ENCODE results near the gene SH3RF3.

SH3RF3 gene

GRCh38 chr2:109270505-109271312 lies 141.7 kb downstream of the SH3RF3 start:
- in situ Hi-C loops (cut with HindIII; ENCODE audit: low pct_unique_long_range_greater_than_20kb, low sequenced_read_pairs), result no loop called here
- TF ChIP-seq JUND (IDR thresholded peaks at IDR 0.05; ENCODE audit: low read depth), result no peak
- no peak for DNase-seq (ENCODE audit: low read depth in 1 of 2, low spot score in 1 of 2)

GRCh38 chr2:109271920-109272319 lies 142.9 kb downstream of the SH3RF3 start:
- in situ Hi-C loops (cut with HindIII; ENCODE audit: low pct_unique_long_range_greater_than_20kb, low sequenced_read_pairs), result no loop called here
- DNase-seq (ENCODE audit: low read depth in 1 of 2, low spot score in 1 of 2), result no peak

GRCh38 chr2:109272461-109272860 lies 143.5 kb downstream of the SH3RF3 start:
- in situ Hi-C loops (cut with HindIII; ENCODE audit: low pct_unique_long_range_greater_than_20kb, low sequenced_read_pairs), result no loop called here
- no peak for TF ChIP-seq JUND (IDR thresholded peaks at IDR 0.05; ENCODE audit: low read depth)
- no peak for DNase-seq (ENCODE audit: low read depth in 1 of 2, low spot score in 1 of 2)

More at GRCh38 chr2:109271920-109272319, 142.9 kb downstream of the SH3RF3 start:
- TF ChIP-seq JUND (IDR thresholded peaks at IDR 0.05; ENCODE audit: low read depth), result no peak

GRCh38 chr2:109275120-109276012 lies 146.4 kb downstream of the SH3RF3 start:
- DNase-seq (ENCODE audit: low read depth in 1 of 2, low spot score in 1 of 2), result no peak
- in situ Hi-C loops (cut with HindIII; ENCODE audit: low pct_unique_long_range_greater_than_20kb, low sequenced_read_pairs), result no loop called here
- no peak for TF ChIP-seq JUND (IDR thresholded peaks at IDR 0.05; ENCODE audit: low read depth)

- TF ChIP-seq JUND (IDR thresholded peaks at IDR 0.05; ENCODE audit: low read depth), result no peak
- DNase-seq (ENCODE audit: low read depth in 1 of 2, low spot score in 1 of 2), result no peak
- in situ Hi-C loops (cut with HindIII; ENCODE audit: low pct_unique_long_range_greater_than_20kb, low sequenced_read_pairs), result no loop called here
Measured at GRCh38 chr2:109277406-109277805, 148.4 kb downstream of the SH3RF3 start.

- DNase-seq (ENCODE audit: low read depth in 1 of 2, low spot score in 1 of 2), result no peak
- no peak for TF ChIP-seq JUND (IDR thresholded peaks at IDR 0.05; ENCODE audit: low read depth)
- in situ Hi-C loops (cut with HindIII; ENCODE audit: low pct_unique_long_range_greater_than_20kb, low sequenced_read_pairs), result no loop called here
Measured at GRCh38 chr2:109279243-109279860, 150.3 kb downstream of the SH3RF3 start.

- peak in 1 of 2 experiments; percentile 36 for DNase-seq (ENCODE audit: low read depth in 1 of 2, low spot score in 1 of 2)
- no peak for TF ChIP-seq JUND (IDR thresholded peaks at IDR 0.05; ENCODE audit: low read depth)
- in situ Hi-C loops (cut with HindIII; ENCODE audit: low pct_unique_long_range_greater_than_20kb, low sequenced_read_pairs), result no loop called here
Measured at GRCh38 chr2:109280804-109281203, 151.8 kb downstream of the SH3RF3 start.

- in situ Hi-C loops (cut with HindIII; ENCODE audit: low pct_unique_long_range_greater_than_20kb, low sequenced_read_pairs), result no loop called here
- TF ChIP-seq JUND (IDR thresholded peaks at IDR 0.05; ENCODE audit: low read depth), result no peak
Measured at GRCh38 chr2:109282360-109282759, 153.4 kb downstream of the SH3RF3 start.

GRCh38 chr2:109282865-109283264 lies 153.9 kb downstream of the SH3RF3 start:
- no peak for TF ChIP-seq JUND (IDR thresholded peaks at IDR 0.05; ENCODE audit: low read depth)
- no peak for DNase-seq (ENCODE audit: low read depth in 1 of 2, low spot score in 1 of 2)
- in situ Hi-C loops (cut with HindIII; ENCODE audit: low pct_unique_long_range_greater_than_20kb, low sequenced_read_pairs), result no loop called here

More at GRCh38 chr2:109282360-109282759, 153.4 kb downstream of the SH3RF3 start:
- DNase-seq (ENCODE audit: low read depth in 1 of 2, low spot score in 1 of 2), result no peak

- DNase-seq (ENCODE audit: low read depth in 1 of 2, low spot score in 1 of 2), result no peak
- in situ Hi-C loops (cut with HindIII; ENCODE audit: low pct_unique_long_range_greater_than_20kb, low sequenced_read_pairs), result no loop called here
Measured at GRCh38 chr2:109284826-109285225, 155.8 kb downstream of the SH3RF3 start.

GRCh38 chr2:109285244-109285651 lies 156.2 kb downstream of the SH3RF3 start:
- no peak for DNase-seq (ENCODE audit: low read depth in 1 of 2, low spot score in 1 of 2)
- TF ChIP-seq JUND (IDR thresholded peaks at IDR 0.05; ENCODE audit: low read depth), result no peak
- in situ Hi-C loops (cut with HindIII; ENCODE audit: low pct_unique_long_range_greater_than_20kb, low sequenced_read_pairs), result no loop called here

More at GRCh38 chr2:109284826-109285225, 155.8 kb downstream of the SH3RF3 start:
- TF ChIP-seq JUND (IDR thresholded peaks at IDR 0.05; ENCODE audit: low read depth), result no peak

GRCh38 chr2:109287413-109287812 lies 158.4 kb downstream of the SH3RF3 start:
- in situ Hi-C loops (cut with HindIII; ENCODE audit: low pct_unique_long_range_greater_than_20kb, low sequenced_read_pairs), result no loop called here
- no peak for TF ChIP-seq JUND (IDR thresholded peaks at IDR 0.05; ENCODE audit: low read depth)
- DNase-seq (ENCODE audit: low read depth in 1 of 2, low spot score in 1 of 2), result no peak
